A673 (cell line): ENCODE measurements around the gene ADGRL3. TPM values are rescaled to one million over a fixed set of nuclear protein-coding genes. Genes with fewer than 3 reads are reported as not detected.

Experiments
- BruUV-seq: library from RNA; stranded (reverse); fragments of 400-500 nt; replicated peaks from 2 replicates; lab custom pipeline; 2021; lab: Mats Ljungman, UMichigan
- CTCF ChIA-PET: fragments of 300-600 bp; sonication (Branson Sonifier 250); formaldehyde crosslinking; loops from one replicate; lab custom pipeline; 2022; ENCODE audit warnings: antibody characterized with exemption; lab: Charles Lee
- POLR2A ChIA-PET: fragments of 300-600 bp; sonication (Branson Sonifier 250); formaldehyde crosslinking; loops from one replicate; lab custom pipeline; 2022; ENCODE audit warnings: antibody characterized with exemption; ENCODE audit not compliant: low non-redundant PET; lab: Charles Lee
- DNase-seq: peaks from one replicate; pipeline ENCODE4 v3.0.0-alpha.2; 2015; ENCODE audit warnings: low spot score
- H3K27ac ChIP-seq: fragments of 200-600 bp; sonication (generic); 2 replicates; pipeline ENCODE4 v1.5.1; 2016; ENCODE audit warnings: mixed run types, low read depth, mild to moderate bottlenecking, mixed read lengths, antibody characterized with exemption, low read length; ENCODE audit not compliant: poor library complexity, severe bottlenecking
- H3K27me3 ChIP-seq: fragments of 200-600 bp; sonication (generic); replicated peaks from 2 replicates; pipeline ENCODE4 v1.6.1; 2017; ENCODE audit warnings: mixed run types, low read depth, mild to moderate bottlenecking, mixed read lengths, antibody characterized with exemption, low read length; ENCODE audit not compliant: insufficient read depth, poor library complexity
- H3K36me3 ChIP-seq: fragments of 200-600 bp; sonication (generic); 2 replicates; pipeline ENCODE4 v1.6.1; 2016; ENCODE audit warnings: mixed run types, mild to moderate bottlenecking, mixed read lengths, antibody characterized with exemption, low read length; ENCODE audit not compliant: insufficient read depth, poor library complexity, severe bottlenecking
- H3K4me1 ChIP-seq: fragments of 200-600 bp; sonication (generic); 2 replicates; pipeline ENCODE4 v1.6.1; 2017; ENCODE audit warnings: mixed run types, mild to moderate bottlenecking, mixed read lengths, antibody characterized with exemption, low read length; ENCODE audit not compliant: insufficient read depth, poor library complexity, severe bottlenecking
- H3K4me3 ChIP-seq: fragments of 200-600 bp; sonication (generic); 2 replicates; pipeline ENCODE4 v1.5.1; 2016; ENCODE audit warnings: low read depth, mixed run types, mild to moderate bottlenecking, mixed read lengths, low read length; ENCODE audit not compliant: poor library complexity, severe bottlenecking
- H3K9me3 ChIP-seq: fragments of 200-600 bp; sonication (generic); 2 replicates; pipeline ENCODE4 v1.6.1; 2016; ENCODE audit warnings: mixed run types, low read depth, mild to moderate bottlenecking, mixed read lengths, antibody characterized with exemption, low read length; ENCODE audit not compliant: poor library complexity, severe bottlenecking
- CTCF ChIP-seq: fragments of 300-800, 200-600 bp; sonication (generic); conservative IDR thresholded peaks from 2 replicates; pipeline ENCODE4 v1.5.1; 2017; ENCODE audit warnings: low read depth, mild to moderate bottlenecking, antibody characterized with exemption, low read length, moderate library complexity, mixed read lengths
- EZH2 ChIP-seq: fragments of 200-600 bp; sonication (generic); IDR thresholded peaks from 2 replicates; pipeline ENCODE4 v1.6.1; 2017; ENCODE audit warnings: borderline replicate concordance, low read depth, mild to moderate bottlenecking, mixed read lengths, antibody characterized with exemption, low read length; ENCODE audit not compliant: poor library complexity, severe bottlenecking
- intact Hi-C: fragments of 100-400 bp; cut with micrococcal nuclease; formaldehyde crosslinking; loops from one replicate; pipeline ENCODE4 v1.10.0; 2022; ENCODE audit not compliant: unreplicated experiment
- total RNA-seq: library from RNA; stranded (reverse); gene quantifications from 2 replicates; pipeline ENCODE4 v1.2.3, GENCODE V29; 2021

Gene ADGRL3
- total RNA-seq, 1 experiment from 2014 or later, result not detected

- no peak for DNase-seq
- no peaks in the 10 kb centered on the region for H3K4me1 ChIP-seq
- BruUV-seq, result no TSS peak
- no peaks in the 10 kb centered on the region for H3K9me3 ChIP-seq
- no peak overlapping the region for H3K27ac ChIP-seq
- ChIA-PET CTCF (no interaction called here), POLR2A (no interaction called here)
- no peak for TF ChIP-seq CTCF
- no peak for TF ChIP-seq EZH2
- intact Hi-C loops, result no loop called here
- H3K27me3 ChIP-seq, result no peaks in the 10 kb centered on the region
- no peaks in the 10 kb centered on the region for H3K36me3 ChIP-seq
- H3K4me3 ChIP-seq, result no peak overlapping the region
Measured at GRCh38 chr4:61212788-61213187, 12.7 kb downstream of the ADGRL3 start.

- intact Hi-C loops, result no loop called here
- BruUV-seq, result no TSS peak
- Histone ChIP-seq H3K27ac (no peak overlapping the region), H3K36me3 (no peaks in the 10 kb centered on the region), H3K27me3 (no peaks in the 10 kb centered on the region), H3K4me1 (no peaks in the 10 kb centered on the region), H3K9me3 (no peaks in the 10 kb centered on the region), H3K4me3 (no peak overlapping the region)
- ChIA-PET CTCF (no interaction called here), POLR2A (no interaction called here)
- TF ChIP-seq CTCF, result no peak
- TF ChIP-seq EZH2, result no peak
- DNase-seq, result no peak
Measured at GRCh38 chr4:61214680-61215079, 14.6 kb downstream of the ADGRL3 start.

- ChIA-PET POLR2A (no interaction called here), CTCF (no interaction called here)
- TF ChIP-seq CTCF (no peak), EZH2 (no peak)
- DNase-seq, result no peak
- no peaks in the 10 kb centered on the region for H3K4me1 ChIP-seq
- H3K27ac ChIP-seq, result no peak overlapping the region
- intact Hi-C loops, result no loop called here
- no peaks in the 10 kb centered on the region for H3K9me3 ChIP-seq
- H3K36me3 ChIP-seq, result no peaks in the 10 kb centered on the region
- H3K4me3 ChIP-seq, result no peak overlapping the region
- H3K27me3 ChIP-seq, result no peaks in the 10 kb centered on the region
- no TSS peak for BruUV-seq
Measured at GRCh38 chr4:61217222-61217621, 17.1 kb downstream of the ADGRL3 start.
